Kidney (tissue), 14 donors: Measurements from ENCODE around the gene TRIO. TPM values are rescaled to one million over a fixed set of nuclear protein-coding genes. Genes with fewer than 3 reads are reported as not detected.

Experiments used
- DNase-seq, 5 donors: peaks; one replicate each; pipeline ENCODE4 v3.0.0-alpha.2; 2013 to 2020
- FAIRE-seq: peaks from 2 replicates; lab custom pipeline; 2012; peaks lifted over from hg19 to GRCh38; lab: Jason Lieb, UNC
- H3K27ac ChIP-seq, 2 donors: one replicate each; pipeline ENCODE4 v1.7.0; 2013; ENCODE audit warnings: low read depth in 2 of 2, low read length in 2 of 2, inconsistent platforms in 1 of 2
- H3K27me3 ChIP-seq: one replicate; pipeline ENCODE4 v1.7.1; 2013; ENCODE audit warnings: low read length, inconsistent platforms; ENCODE audit not compliant: control insufficient read depth, insufficient read depth
- H3K36me3 ChIP-seq, 3 donors: one replicate each; pipeline versions ENCODE4 v1.7.0 to v1.7.1; 2013; ENCODE audit warnings: low read length in 3 of 3, control low read depth in 1 of 3, inconsistent platforms in 1 of 3; ENCODE audit not compliant: insufficient read depth in 3 of 3, control insufficient read depth in 2 of 3
- H3K4me1 ChIP-seq, 3 donors: one replicate each; pipeline versions ENCODE4 v1.7.0 to v1.7.1; 2013; ENCODE audit warnings: low read length in 3 of 3, inconsistent platforms in 1 of 3, low read depth in 1 of 3; ENCODE audit not compliant: control insufficient read depth in 2 of 3, insufficient read depth in 2 of 3
- H3K4me3 ChIP-seq, 3 donors: one replicate each; pipeline versions ENCODE4 v1.7.0 to v1.8.1; 2013; ENCODE audit warnings: low read length in 3 of 3, control low read depth in 1 of 3, inconsistent platforms in 1 of 3
- H3K9ac ChIP-seq, 3 donors: one replicate each; pipeline versions ENCODE4 v1.7.0 to v1.7.1; 2013; ENCODE audit warnings: low read length in 3 of 3, control low read depth in 1 of 3, inconsistent platforms in 1 of 3
- H3K9me3 ChIP-seq, 3 donors: one replicate each; pipeline versions ENCODE4 v1.7.0 to v1.7.1; 2013; ENCODE audit warnings: low read length in 3 of 3, control low read depth in 1 of 3, inconsistent platforms in 1 of 3; ENCODE audit not compliant: control insufficient read depth in 2 of 3, insufficient read depth in 1 of 3
- CTCF ChIP-seq: IDR thresholded peaks from 3 replicates; pipeline ENCODE4 v1.5.1; 2012; ENCODE audit warnings: mild to moderate bottlenecking, moderate library complexity, borderline replicate concordance; ENCODE audit not compliant: insufficient read depth; ENCODE audit errors: extremely low read depth
- intact Hi-C: fragments of 100-400 bp; cut with DNase I; formaldehyde crosslinking; loops from one replicate; pipeline ENCODE4 v1.11.1; 2022
- polyA plus RNA-seq: library from polyadenylated mRNA; stranded (reverse); fragments of 350-450 nt; fragmentation: Illumina TruSeq; extraction: RNeasy Lipid Tissue Mini Kit (QIAGEN cat#74804); gene quantifications from one replicate; pipeline ENCODE4 v1.2.3, GENCODE V29; 2014; ENCODE audit warnings: low read depth, low replicate concordance; ENCODE audit not compliant: insufficient read depth
- total RNA-seq: library from RNA; stranded (reverse); fragmentation: NEBNext Ultra II Directional; extraction: Animal tissue kit (Norgen Biotek cat#: 25700); gene quantifications from one replicate; pipeline ENCODE4 v1.2.1, GENCODE V29; 2021
- donor health status: control.
- donor health status: control.
- donor health status: control.
- donor health status: control.
- donor health status: control.
- donor health status: DM: yes; HTN: yes; CAD: no.
- donor health status: Normal renal cell carcinoma (clear cell type).

Gene TRIO
- total and polyA plus RNA-seq, 2 donors from 2014 or later = 9.5 to 149 TPM

- H3K36me3 ChIP-seq = peaks cover 0 to 24% (median 10%) of the 10 kb centered on the region in 3 donors
- H3K4me3 ChIP-seq = no peak overlapping the region
- DNase-seq (no peak), FAIRE-seq (no peak)
- H3K9me3 ChIP-seq = no peaks in the 10 kb centered on the region
- no peak overlapping the region for H3K9ac ChIP-seq
- intact Hi-C loops = no loop called here
- peaks cover 0 to 3% (median 0%) of the 10 kb centered on the region in 3 donors for H3K4me1 ChIP-seq
- no peaks in the 10 kb centered on the region for H3K27me3 ChIP-seq
- H3K27ac ChIP-seq = no peak overlapping the region
- TF ChIP-seq CTCF = no peak
Measured at GRCh38 chr5:14358536-14358935, 215.4 kb downstream of the TRIO start.

- Histone ChIP-seq H3K36me3 (peaks cover 0 to 32% (median 15%) of the 10 kb centered on the region in 3 donors), H3K27me3 (no peaks in the 10 kb centered on the region), H3K27ac (no peak overlapping the region), H3K9ac (no peak overlapping the region), H3K4me3 (no peak overlapping the region), H3K9me3 (no peaks in the 10 kb centered on the region), H3K4me1 (peaks cover 0 to 3% (median 0%) of the 10 kb centered on the region in 3 donors)
- no peak for TF ChIP-seq CTCF
- DNase-seq (no peak), FAIRE-seq (no peak)
- intact Hi-C loops = no loop called here
Measured at GRCh38 chr5:14359069-14360043, 216.2 kb downstream of the TRIO start.

GRCh38 chr5:14362491-14362890, 219.3 kb downstream of the TRIO start:
- no peaks in the 10 kb centered on the region for H3K4me1 ChIP-seq
- peaks cover 5 to 61% (median 37%) of the 10 kb centered on the region in 3 donors for H3K36me3 ChIP-seq
- no peak overlapping the region for H3K27ac ChIP-seq
- H3K9me3 ChIP-seq = no peaks in the 10 kb centered on the region
- DNase-seq (no peak), FAIRE-seq (no peak)
- intact Hi-C loops = no loop called here
- no peak for TF ChIP-seq CTCF
- H3K9ac ChIP-seq = no peak overlapping the region
- H3K27me3 ChIP-seq = no peaks in the 10 kb centered on the region
- no peak overlapping the region for H3K4me3 ChIP-seq
